Activated gamma-delta T cell treated with Interleukin-2 at 50 U/mL for 16 hours (primary cell): ENCODE data around the gene PPP2R5D.

Experiments used
- DNase-seq: peaks from one replicate; pipeline ENCODE4 v3.0.0-alpha.2; 2020

The PPP2R5D gene

DNA sequence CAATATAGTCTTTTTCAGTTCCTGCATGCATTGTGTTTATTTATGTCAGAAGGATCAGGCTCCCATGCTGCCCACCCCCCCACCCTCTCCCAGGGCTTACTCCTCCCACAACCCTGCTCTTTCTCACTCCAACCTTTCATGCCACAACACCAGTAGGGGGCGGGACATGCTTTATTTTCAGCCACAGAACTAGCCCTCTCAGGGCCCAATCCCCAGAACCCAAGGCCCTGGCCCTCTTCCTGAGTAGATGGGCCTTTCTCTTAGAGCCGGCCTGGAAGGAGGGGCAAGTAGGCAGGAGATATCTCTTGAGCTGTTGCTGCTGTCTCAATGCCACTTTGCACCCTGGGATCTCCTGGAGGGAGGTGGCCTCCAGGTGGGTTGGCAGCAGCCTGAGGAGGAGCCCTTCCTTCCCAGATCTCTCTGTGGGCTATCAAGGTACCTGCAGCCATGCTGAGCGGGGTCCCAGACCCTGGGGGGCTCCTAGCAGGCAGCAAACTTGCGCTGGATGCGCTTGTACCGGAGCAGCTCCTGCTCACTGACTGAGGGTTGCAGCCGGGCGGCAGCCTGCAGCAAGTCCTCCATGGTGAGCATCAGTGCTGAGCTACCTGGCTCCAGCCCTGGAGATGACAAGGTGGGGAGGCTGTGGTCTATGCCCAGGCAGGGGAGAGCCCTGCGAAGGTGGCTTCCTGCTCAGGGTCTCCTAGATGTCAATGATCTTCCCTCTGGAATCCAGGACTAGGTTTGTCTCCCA lies 20.3 kb upstream of the PPP2R5D start:
- no peak for DNase-seq

DNA sequence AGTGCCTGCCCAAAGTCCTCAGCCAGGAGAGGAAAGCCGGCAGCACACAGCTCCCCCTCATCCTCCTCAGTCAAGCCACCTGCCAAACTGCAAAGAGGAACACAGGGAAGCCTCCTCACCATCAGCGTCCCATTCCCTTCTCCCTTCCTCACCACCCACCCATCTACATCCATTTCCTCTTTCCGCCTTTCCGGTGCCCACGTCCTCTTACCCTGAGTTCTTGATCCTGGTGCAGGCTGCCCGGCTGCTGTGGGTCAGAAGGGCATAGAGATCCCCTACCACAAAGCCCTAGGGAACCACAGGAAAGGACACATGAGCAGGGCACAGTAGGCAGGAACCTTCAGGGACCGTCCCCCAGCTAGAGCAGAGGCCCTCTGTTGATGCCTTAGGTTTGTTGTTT lies 17.8 kb upstream of the PPP2R5D start:
- DNase-seq = no peak

DNA sequence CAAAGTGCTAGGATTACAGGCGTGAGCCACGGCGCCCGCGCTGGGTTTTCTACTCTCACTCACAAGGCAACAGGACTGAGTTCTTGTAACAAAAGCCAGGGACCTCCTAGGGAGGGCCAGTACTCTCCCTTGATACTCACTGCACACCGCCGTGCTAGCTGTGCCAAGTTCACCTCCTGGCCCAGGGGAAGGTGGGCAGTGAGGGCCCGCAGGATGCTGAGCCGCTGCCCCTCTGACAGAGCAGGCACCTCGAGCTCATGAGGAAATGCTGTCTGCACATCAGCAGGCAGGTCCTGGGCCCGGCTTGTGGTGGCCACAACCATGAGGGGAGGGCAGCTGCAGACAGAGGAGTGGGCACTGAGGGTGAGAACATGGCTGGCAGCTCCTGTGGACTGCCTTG lies 17.1 kb upstream of the PPP2R5D start:
- no peak for DNase-seq

- no peak for DNase-seq
These were observed 16.2 kb upstream of the PPP2R5D start for GRCh38 chr6:42968126-42968701.

GRCh38 chr6:42968783-42969182 lies 15.6 kb upstream of the PPP2R5D start:
- no peak for DNase-seq

DNA sequence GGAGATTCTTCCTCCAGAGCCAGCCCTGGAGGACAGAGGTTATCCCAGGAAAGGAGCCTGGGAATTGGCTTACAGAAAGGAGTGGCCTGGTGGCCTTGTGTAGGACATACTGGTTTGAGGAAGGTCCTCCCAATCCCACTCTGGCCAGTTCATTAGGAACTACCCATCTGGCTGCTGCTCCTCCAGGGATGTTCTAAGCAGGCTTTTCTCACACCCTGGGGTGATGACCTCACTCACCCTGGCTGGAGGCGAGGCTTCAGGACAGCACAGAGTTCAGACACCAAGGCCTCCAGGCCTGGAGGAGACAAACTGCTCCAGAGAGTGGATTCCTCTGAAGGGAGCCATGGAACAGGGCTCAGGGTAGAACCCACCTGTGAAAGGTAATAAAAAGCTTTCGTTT lies 14.9 kb upstream of the PPP2R5D start:
- no peak for DNase-seq

DNA sequence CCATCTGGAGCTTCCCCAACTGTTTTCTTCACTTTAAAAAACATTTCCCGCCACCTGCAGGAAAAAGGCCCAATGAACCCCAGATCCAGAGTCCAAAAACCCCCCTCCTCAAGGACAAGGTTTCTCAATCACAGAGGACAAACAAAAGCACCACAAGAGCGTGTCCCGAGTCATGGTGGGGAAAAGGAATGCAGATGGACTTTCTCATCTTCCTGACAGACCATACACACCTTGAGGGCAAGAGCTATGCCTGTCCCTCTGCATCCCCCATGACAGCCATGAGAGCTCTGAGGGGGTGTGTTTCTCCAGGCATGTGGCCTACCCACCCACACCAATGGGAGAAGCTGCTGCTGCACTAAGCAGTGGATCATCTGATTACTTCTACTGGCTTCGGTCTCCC lies 14.4 kb upstream of the PPP2R5D start:
- DNase-seq = no peak

DNA sequence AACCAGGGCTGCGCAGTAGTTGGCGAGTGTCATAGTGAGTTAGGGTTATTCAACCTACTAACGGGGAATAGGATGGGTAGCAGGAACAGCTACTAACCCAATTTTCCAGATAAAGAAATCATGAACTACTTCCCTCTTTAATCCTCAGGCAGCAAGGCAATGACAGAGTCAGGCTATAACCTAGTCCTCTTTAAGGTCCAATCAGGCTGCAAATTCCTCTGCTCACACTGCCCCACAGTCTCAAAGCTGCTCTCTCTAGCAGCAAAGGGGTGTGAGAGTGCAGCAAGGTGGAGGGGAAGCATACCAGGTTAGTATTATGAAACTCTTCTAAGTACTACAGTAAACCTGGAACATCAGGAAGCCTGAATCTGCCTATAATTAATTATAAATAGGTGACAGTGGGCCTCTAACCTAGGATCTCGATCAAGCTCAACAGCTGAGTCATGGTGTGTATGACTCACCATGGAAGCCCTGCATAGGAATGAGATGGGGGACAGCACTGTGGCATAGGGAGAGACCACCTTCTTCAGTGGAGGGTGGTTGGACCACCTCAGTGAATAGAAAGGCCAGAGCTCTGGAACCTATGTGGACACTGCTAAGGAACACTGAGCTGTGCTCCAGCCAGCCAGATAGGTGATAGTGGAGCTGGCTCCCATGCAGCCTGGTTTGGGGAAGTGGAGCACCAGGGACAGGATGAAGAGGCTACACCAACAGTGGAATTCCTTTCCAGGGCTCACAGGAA lies 13.3 kb upstream of the PPP2R5D start:
- no peak for DNase-seq

GRCh38 chr6:42971746-42972327 lies 12.5 kb upstream of the PPP2R5D start:
- no peak for DNase-seq

GRCh38 chr6:42973926-42974325 lies 10.4 kb upstream of the PPP2R5D start:
- DNase-seq = no peak

DNA sequence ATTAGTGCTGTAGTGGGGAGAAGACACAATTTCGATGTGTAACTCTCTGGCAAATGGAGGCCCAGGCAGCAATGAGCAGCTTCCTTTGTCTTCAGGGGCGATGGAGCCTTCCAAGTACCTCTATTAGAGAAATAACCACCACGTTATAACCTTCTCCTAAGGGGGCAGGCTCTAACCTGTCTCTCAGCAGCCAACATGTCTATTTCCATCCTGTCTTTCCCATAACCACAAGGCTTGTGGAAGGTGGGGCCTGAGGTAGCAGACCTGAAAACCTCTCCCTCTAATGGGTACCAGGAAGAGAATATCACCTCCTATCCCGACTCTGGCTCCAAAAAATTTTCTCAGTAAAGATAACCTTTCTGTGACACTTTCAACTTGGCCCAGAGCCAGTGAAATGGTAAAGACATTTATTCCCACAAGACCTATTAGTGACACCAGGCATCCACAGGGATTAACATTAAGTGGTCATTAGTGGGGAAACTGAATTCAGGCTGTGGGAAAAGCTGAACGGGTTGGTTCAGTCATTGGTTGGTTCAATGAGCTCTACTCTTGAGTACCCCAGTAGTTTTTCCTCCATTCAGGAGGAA lies 9.4 kb upstream of the PPP2R5D start:
- no peak for DNase-seq

DNA sequence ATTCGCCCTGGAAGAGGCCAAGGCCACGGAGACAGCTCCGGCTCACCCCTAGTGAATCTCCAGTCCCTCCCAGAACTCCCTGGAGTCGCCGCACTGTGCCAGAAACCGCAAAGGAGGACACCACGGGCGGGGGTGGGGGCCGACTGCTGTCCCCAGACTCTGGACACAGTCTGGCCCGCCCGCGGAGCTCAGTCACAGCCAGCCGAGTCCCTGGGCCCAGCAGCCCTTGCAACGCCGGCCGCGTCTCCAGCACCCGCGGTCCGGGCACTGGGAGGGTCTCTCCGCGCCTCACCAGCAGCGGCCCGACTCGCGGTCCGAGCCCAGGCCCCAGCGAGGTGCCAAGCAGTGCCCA lies 5.9 kb upstream of the PPP2R5D start:
- no peak for DNase-seq

DNA sequence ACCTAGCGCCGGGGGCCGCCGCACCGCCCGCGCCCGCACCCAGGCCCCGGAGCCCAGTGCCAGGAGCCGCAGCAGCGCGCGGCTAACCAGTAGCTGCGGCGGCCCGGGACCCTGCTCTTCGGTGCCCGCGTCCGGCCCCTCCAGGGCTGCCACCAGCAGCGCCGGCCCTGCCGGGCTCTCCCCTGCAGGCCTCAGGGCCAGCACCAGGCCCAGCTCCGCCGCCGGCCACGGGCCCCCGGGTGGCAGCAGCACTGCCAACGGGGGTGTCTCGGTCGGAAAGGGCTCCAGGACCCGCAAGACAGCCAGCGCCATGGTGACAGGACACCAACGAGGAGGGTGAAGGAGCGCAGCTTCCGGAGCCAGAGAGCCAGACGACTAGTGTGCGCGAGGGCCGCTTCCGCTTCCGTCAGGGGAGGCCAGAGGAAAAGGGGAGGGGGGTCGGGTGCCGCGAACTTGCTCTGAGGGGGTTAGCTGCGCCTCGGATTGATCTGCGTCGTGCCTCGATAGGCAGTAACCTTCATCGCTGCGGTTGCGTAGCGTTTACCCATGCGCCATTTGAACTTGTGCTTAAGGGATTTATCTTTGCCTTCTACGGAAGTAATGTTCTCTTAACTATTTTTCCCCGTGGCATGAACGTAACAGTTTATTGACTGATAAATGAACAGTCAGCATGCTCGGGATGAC lies 5.4 kb upstream of the PPP2R5D start, which contains the start of gene PEX6:
PEX6 (minus strand) TSS at position 343 of the 684 bp plus-strand sequence; CDS start at position 312, 31 bp downstream.
- DNase-seq = peak; percentile 95

GRCh38 chr6:42979523-42980177 lies 4.7 kb upstream of the PPP2R5D start:
- peak; percentile 12 for DNase-seq

DNA sequence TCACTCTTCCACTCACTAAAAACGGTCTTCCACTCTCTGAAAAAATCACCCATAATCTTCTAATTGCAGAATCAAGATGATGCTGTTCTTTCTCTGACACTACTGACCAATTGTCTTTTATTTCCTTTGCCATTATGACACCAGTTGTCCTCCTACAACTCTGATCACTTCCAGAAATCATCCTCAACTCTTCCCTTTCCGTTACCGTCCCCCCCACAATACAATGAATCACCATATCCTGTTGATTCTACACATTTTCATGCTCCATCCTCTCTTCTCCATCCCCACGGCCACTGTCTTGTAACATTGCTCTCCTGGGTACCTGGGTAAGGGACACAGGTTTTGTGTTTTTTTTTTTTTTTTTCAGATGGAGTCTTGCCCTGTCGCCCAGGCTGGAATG lies 2.5 kb upstream of the PPP2R5D start:
- DNase-seq = no peak

DNA sequence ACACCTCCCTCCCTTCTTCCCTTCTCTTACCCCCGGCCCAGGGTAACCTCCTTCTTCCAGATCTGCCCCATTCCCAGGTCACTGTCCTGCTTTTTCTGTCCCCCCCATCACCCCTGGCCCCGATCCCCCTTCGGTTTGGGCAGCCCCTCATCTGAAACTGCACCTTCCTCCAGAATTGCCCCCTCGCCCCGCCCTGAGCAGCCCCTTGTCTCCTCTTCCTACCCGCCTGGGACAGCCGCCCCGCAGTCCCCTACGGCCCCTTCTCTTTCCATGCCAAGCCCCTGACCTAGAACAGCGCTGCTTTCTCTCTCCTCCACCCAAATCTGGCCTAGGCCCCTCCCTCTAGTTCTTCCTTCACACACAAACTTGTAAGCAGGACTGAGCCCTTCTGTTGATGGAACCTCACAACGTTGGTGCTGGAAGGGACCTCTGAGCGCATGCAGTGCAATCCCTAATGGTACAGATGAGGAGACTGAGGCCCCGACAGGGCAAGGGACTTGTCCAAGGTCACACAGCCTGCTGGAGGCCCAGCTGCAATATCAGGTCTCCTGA lies 630 bp downstream of the PPP2R5D start:
- DNase-seq = no peak

- DNase-seq = no peak
These were observed 3.4 kb downstream of the PPP2R5D start for GRCh38 chr6:42987533-42988451.

GRCh38 chr6:42988486-42989020 lies 4.2 kb downstream of the PPP2R5D start:
- no peak for DNase-seq

DNA sequence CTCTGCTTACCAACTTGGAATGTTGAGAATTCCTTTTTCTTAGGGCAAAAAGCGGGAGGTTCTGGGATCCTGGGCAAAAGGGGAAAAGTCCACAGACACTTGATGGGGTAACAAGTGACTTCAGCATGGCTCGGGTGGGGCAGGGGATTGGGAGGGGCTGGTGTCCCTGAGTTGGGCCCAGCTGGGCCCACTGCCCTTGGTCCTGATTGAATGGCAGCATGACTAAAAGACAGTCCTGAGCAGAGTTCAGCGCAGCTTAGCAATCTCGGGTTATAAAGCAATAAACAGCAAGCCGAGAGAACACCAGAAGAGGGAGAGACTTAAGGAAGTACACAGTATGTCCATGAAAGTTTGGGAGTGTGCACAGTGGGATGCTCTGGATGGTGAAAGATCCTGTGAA lies 5.6 kb downstream of the PPP2R5D start:
- DNase-seq = no peak

DNA sequence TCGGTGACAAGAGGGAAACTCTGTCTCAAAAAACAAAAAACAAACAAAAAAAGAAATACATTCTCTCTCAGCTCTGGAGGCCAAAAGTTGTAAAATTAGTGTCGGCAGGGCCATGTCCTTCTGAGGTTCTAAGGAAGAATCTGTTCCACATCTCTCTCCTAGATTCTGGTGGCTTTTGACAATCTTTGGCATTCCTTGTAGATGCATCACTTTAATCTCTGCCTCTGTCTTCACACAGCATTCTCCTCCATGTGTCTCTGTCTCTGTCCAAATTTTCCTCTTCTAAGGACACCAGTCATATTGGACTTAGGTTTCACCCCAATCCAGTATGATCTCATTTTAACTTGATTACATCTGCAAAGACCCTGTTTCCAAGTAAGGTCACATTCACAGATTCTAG lies 9.1 kb downstream of the PPP2R5D start:
- DNase-seq = no peak

DNA sequence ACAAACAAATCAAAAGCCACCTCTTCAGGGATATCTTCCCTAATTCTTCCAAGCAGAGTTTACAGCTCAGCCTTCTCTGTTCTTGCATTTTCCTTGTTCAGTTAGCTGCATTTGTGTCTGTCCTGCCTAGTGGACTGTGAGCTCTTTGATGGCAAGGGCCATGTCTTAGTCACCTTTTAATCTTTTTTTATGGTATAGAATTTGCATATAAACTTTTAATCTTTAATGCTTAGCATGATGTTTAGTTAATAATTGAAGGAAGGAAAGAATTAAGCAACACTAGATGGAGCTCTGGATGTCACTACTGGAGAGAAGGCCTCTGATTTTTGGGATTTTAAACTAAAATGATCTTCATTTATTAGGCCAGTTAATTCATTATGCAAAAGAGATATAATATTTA lies 12.1 kb downstream of the PPP2R5D start:
- no peak for DNase-seq
